Type B pancreatic cell (in vitro differentiated cells): Measurements from ENCODE around the gene THRB. TPM values are rescaled to one million over a fixed set of nuclear protein-coding genes. Genes with fewer than 3 reads are reported as not detected.

Experiments
- DNase-seq: peaks from one replicate; pipeline ENCODE4 v3.0.0; 2021; ENCODE audit warnings: mixed read lengths; ENCODE audit not compliant: unreplicated experiment; ENCODE audit errors: extremely low spot score
- H3K27ac Mint-ChIP-seq: 2 replicates; pipeline ENCODE4 v1.8.0; 2021; ENCODE audit warnings: mild to moderate bottlenecking, mixed read lengths
- H3K27me3 Mint-ChIP-seq: 2 replicates; pipeline ENCODE4 v1.8.0; 2021; ENCODE audit warnings: mixed read lengths
- H3K36me3 Mint-ChIP-seq: 2 replicates; pipeline ENCODE4 v1.8.0; 2021; ENCODE audit warnings: mixed read lengths
- H3K4me1 Mint-ChIP-seq: one replicate; pipeline ENCODE4 v1.8.0; 2021; ENCODE audit warnings: mixed read lengths; ENCODE audit not compliant: unreplicated experiment
- H3K4me3 Mint-ChIP-seq: 2 replicates; pipeline ENCODE4 v1.8.0; 2021; ENCODE audit warnings: mild to moderate bottlenecking, mixed read lengths
- H3K9me3 Mint-ChIP-seq: 2 replicates; pipeline ENCODE4 v1.8.0; 2021; ENCODE audit warnings: mixed read lengths
- CTCF ChIP-seq: fragments of 200-600 bp; sonication (generic); conservative IDR thresholded peaks from 2 replicates; pipeline ENCODE4 v1.5.0; 2021; ENCODE audit warnings: antibody characterized with exemption, mild to moderate bottlenecking
- total RNA-seq: library from RNA; stranded (reverse); gene quantifications from 2 replicates; pipeline ENCODE4 v1.2.1, GENCODE V29; 2021; ENCODE audit warnings: low replicate concordance

The THRB gene
- total RNA-seq, 1 donor from 2014 or later: 15.6 TPM

DNA sequence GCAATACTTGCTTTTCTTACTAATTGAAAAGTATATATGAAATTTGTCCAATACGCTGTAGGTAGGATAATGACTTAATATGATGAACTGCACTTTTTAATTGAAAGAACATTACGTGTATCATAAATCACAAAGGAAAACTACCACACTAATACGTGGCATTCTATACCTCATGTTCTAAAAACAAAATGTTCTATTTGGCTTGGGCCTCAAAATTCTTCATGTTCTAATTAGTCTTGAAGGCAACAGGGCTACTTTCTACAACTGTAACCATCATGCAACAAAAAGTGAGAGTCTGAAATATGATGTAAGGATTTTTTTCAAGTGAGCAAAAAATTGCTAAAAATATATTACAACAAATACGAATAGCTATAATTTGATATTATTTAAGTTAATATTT lies 19.8 kb downstream of the THRB start:
- H3K27ac Mint-ChIP-seq: no peak overlapping the region
- no peak overlapping the region for H3K4me3 Mint-ChIP-seq
- H3K4me1 Mint-ChIP-seq: no peaks in the 10 kb centered on the region
- H3K9me3 Mint-ChIP-seq: peaks cover 12% of the 10 kb centered on the region
- no peaks in the 10 kb centered on the region for H3K36me3 Mint-ChIP-seq
- H3K27me3 Mint-ChIP-seq: no peaks in the 10 kb centered on the region
- no peak for TF ChIP-seq CTCF
- DNase-seq: no peak

GRCh38 chr3:24472358-24472757 lies 22.3 kb downstream of the THRB start:
- Mint-ChIP-seq H3K27ac (no peak overlapping the region), H3K27me3 (no peaks in the 10 kb centered on the region), H3K4me3 (no peak overlapping the region), H3K36me3 (peaks cover under 1% of the 10 kb centered on the region), H3K9me3 (peaks cover 17% of the 10 kb centered on the region), H3K4me1 (no peaks in the 10 kb centered on the region)
- no peak for DNase-seq
- no peak for TF ChIP-seq CTCF

- no peak for DNase-seq
- Mint-ChIP-seq H3K4me1 (no peaks in the 10 kb centered on the region), H3K4me3 (no peak overlapping the region), H3K9me3 (peaks cover 20% of the 10 kb centered on the region), H3K27ac (no peak overlapping the region), H3K27me3 (no peaks in the 10 kb centered on the region), H3K36me3 (peaks cover 4% of the 10 kb centered on the region)
- no peak for TF ChIP-seq CTCF
These were observed 23.2 kb downstream of the THRB start for GRCh38 chr3:24471486-24471885.

DNA sequence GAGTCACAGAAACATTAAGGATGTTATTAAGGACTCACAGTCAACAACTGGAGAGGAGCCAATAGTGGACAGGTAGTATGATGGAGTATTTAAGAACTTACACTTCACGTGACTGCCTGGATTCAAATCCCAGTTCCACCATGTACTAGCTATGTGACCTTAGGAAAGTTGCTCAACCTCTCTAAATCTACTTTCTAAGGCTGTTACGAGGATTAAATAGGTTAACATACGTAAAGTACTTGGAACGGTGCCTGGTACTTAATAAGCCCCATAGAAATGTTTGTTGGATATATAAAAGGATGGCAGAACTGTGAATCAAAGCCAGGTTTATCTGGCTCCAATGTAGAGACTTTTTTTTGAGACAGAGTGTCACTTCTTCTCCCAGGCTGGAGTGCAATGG lies 24.4 kb downstream of the THRB start:
- Mint-ChIP-seq H3K9me3 (peaks cover 20% of the 10 kb centered on the region), H3K4me3 (no peak overlapping the region), H3K36me3 (peaks cover 4% of the 10 kb centered on the region), H3K27me3 (no peaks in the 10 kb centered on the region), H3K27ac (no peak overlapping the region), H3K4me1 (no peaks in the 10 kb centered on the region)
- no peak for TF ChIP-seq CTCF
- no peak for DNase-seq

- no peak overlapping the region for H3K4me3 Mint-ChIP-seq
- peaks cover 4% of the 10 kb centered on the region for H3K36me3 Mint-ChIP-seq
- no peaks in the 10 kb centered on the region for H3K4me1 Mint-ChIP-seq
- peaks cover 14% of the 10 kb centered on the region for H3K9me3 Mint-ChIP-seq
- H3K27ac Mint-ChIP-seq: no peak overlapping the region
- TF ChIP-seq CTCF: no peak
- no peaks in the 10 kb centered on the region for H3K27me3 Mint-ChIP-seq
- no peak for DNase-seq
These were observed 30.3 kb downstream of the THRB start for GRCh38 chr3:24464389-24464788.

DNA sequence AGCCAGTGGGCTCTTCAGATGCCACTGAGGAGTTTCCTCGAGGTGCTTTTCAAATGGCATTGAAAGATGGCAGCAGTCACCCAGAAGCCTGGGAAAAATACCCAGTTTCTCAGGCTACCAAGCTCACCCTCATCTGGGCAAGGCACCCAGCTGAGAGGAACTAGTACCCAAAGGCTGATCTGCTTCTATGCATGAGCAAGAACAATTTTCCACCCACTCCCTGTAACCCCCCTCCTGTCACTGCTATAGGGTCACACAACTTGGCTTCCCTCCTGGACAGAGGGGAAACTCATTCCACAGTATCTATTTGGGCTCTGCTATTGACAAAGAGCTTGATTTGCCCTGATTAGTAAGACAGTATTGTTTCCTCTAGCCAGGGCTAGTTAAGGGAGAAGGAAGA lies 31.9 kb downstream of the THRB start:
- TF ChIP-seq CTCF: no peak
- no peak overlapping the region for H3K27ac Mint-ChIP-seq
- H3K4me3 Mint-ChIP-seq: no peak overlapping the region
- peaks cover 4% of the 10 kb centered on the region for H3K4me1 Mint-ChIP-seq
- no peaks in the 10 kb centered on the region for H3K27me3 Mint-ChIP-seq
- H3K9me3 Mint-ChIP-seq: peaks cover 13% of the 10 kb centered on the region
- DNase-seq: no peak
- peaks cover 8% of the 10 kb centered on the region for H3K36me3 Mint-ChIP-seq
